Mesodermal cell (in vitro differentiated cells): Measurements from ENCODE around the gene PFDN2.
A peak's percentile ranks its signal among the peaks of the same experiment; 100 is the strongest.

ENCODE experiments used
- H3K27ac ChIP-seq: 2 replicates; pipeline ENCODE4 v1.7.0; 2013; ENCODE audit warnings: mild to moderate bottlenecking, low read depth, low read length, moderate library complexity; ENCODE audit not compliant: severe bottlenecking
- H3K36me3 ChIP-seq: 2 replicates; pipeline ENCODE4 v1.7.1; 2013; ENCODE audit warnings: mild to moderate bottlenecking, low read length, moderate library complexity; ENCODE audit not compliant: control insufficient read depth, insufficient read depth
- H3K4me1 ChIP-seq: one replicate; pipeline ENCODE4 v1.7.1; 2013; ENCODE audit warnings: mild to moderate bottlenecking, low read length; ENCODE audit not compliant: insufficient read depth, control insufficient read depth, poor library complexity, severe bottlenecking
- H3K4me3 ChIP-seq: 2 replicates; pipeline ENCODE4 v1.7.0; 2013; ENCODE audit warnings: low read length, control low read depth, mild to moderate bottlenecking; ENCODE audit not compliant: insufficient read depth, poor library complexity, severe bottlenecking; ENCODE audit errors: extremely low read depth
- H3K9me3 ChIP-seq: 2 replicates; pipeline ENCODE4 v1.7.1; 2013; ENCODE audit warnings: mild to moderate bottlenecking, low read length, moderate library complexity; ENCODE audit not compliant: control insufficient read depth
- WGBS, 2 experiments: methylation state at CpG; one replicate each; pipeline ENCODE4 v1.1.5; 2013; ENCODE audit warnings: missing lambda C conversion rate in 2 of 2; ENCODE audit not compliant: insufficient coverage in 2 of 2; 5-methylcytosine and 5-hydroxymethylcytosine counted together

Gene PFDN2

DNA sequence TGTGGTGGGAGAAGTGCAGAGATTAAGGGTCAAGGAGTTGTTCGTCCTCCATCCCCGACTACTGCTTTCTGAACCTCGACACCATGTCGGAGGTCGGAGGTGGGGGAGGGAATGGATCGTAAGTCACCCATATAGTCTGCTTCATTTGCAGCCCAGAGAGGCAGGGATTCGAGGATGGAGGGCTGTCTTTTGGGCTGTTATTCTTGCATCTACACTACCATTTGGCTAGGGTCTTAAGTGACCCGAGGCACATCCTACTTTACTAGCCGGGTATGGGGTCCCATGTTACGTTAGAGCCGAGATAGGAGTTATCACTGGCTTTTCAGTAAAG lies 42.0 kb upstream of the PFDN2 start:
- Histone ChIP-seq H3K36me3 (peaks cover 62% of the 10 kb centered on the region), H3K27ac (no peak overlapping the region)

DNA sequence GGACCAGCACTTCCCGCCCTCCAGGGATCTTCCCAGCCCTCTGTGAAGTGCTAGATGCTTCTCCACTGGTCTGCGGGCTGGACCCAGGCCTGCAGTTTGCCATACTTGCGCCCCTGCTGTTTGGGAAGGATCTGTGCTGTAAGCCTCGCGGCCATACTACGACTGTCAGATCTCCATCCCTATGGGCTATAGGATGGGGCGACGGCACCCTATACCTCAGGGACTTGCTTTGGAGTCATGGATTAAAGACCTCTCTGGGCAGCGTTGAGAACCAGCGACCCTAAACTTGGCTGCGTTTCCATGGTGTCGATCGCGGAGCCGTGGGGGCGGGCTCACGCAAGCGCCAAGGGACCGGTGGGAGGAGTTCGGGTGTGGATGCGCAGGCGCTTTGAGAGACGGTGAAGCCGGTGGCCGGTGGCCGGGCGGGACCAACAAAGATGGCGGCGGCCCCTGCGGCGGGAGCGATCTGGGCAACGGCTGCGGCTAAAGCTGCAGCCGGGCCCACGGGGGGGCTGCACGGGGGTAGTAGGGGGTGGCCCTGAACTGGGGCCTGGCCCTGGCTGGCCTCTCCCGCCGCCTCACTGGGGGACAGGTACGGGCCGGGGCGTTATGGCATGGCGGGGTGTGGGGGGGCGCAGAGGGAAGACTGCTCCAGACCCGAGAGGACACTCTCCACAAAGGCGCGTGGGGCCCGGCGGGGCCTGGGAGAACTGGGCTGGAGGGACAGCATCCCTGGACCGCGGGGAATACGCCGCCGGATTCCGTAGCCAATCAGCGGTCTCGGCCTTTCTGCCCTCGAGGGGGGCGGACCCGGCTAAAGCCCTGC lies 41.5 kb upstream of the PFDN2 start, which contains the start of gene USP21:
TSS of gene USP21 (plus strand) at position 414 of the 826 bp plus-strand sequence. CDS start 1,141 bp downstream, outside the sequence.
- peak within 1 kb of the TSS; percentile 82 for H3K4me3 ChIP-seq
- H3K4me1 ChIP-seq = peaks cover 4% of the 10 kb centered on the region
- H3K9me3 ChIP-seq = no peaks in the 10 kb centered on the region
- H3K36me3 ChIP-seq = peaks cover 62% of the 10 kb centered on the region
- WGBS, 2 experiments = 3 to 5% methylated on average over 45 to 51 of the region's 60 CpGs
- peak within 1 kb of the TSS; percentile 68 for H3K27ac ChIP-seq

More for the DNA sequence above, 42.0 kb upstream of the PFDN2 start:
- WGBS, 2 experiments = 0 to 20% methylated on average over 1 to 7 of the region's 11 CpGs
- peaks cover 4% of the 10 kb centered on the region for H3K4me1 ChIP-seq
- peak overlapping the region; percentile 82 for H3K4me3 ChIP-seq
- no peaks in the 10 kb centered on the region for H3K9me3 ChIP-seq

DNA sequence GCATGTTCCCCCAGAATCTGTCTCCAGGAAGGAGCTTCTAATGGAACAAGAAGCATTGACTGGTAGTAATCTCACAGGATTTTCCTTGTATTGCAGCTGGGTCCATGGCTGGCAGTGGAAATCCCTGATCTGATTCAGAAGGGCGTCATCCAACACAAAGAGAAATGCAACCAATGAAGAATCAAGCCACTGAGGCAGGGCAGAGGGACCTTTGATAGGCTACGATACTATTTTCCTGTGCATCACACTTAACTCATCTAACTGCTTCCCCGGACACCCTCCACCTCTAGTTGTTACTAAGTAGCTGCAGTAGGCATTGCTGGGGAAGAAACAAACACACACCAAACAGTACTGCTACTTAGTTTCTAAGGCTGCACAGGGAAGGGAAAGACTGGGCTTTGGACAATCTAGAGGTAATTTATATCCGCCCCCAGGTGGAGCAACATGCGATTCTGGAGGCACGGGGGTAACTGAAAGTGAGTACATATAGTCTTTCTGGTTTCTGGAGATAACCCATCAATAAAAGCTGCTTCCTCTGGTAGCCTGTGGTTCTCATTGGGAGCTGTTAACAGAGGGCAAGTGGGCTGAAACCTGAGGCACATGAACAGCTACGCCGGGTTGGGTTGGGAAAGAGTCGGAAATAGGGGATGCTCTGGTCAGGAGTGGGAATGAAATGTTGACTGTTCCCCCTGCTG lies 40.6 kb upstream of the PFDN2 start:
- Histone ChIP-seq H3K4me3 (peak overlapping the region; percentile 82), H3K4me1 (peaks cover 4% of the 10 kb centered on the region), H3K9me3 (no peaks in the 10 kb centered on the region), H3K27ac (peak overlapping the region; percentile 68), H3K36me3 (peaks cover 53% of the 10 kb centered on the region)
- whole genome bisulfite sequencing, 2 experiments = 82 to 96% methylated on average over 3 to 7 of the region's 9 CpGs

DNA sequence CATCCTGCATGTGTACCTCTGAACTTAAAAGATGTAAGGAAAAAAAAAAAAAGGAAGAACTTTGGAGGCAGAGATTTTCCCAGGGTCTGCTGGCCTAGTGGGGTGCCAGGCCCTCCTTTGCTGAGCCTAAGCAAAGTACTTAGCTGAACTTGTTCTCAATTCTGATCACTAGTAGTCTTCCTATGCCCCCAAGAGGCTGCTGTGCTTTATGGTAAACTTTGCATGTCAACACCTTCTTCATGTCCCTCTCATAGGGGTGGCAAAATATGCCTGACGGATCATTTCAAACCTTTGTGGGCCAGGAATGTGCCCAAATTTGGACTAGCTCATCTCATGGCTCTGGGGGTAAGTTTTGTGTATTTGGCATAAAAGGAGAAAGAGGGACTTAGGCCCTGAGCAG lies 40.0 kb upstream of the PFDN2 start:
- H3K9me3 ChIP-seq = no peaks in the 10 kb centered on the region
- no peak overlapping the region for H3K4me3 ChIP-seq
- no peak overlapping the region for H3K27ac ChIP-seq
- H3K4me1 ChIP-seq = peaks cover 4% of the 10 kb centered on the region
- peaks cover 47% of the 10 kb centered on the region for H3K36me3 ChIP-seq
- WGBS, 2 experiments = 100% methylated on average over 1 of the region's 1 CpG

DNA sequence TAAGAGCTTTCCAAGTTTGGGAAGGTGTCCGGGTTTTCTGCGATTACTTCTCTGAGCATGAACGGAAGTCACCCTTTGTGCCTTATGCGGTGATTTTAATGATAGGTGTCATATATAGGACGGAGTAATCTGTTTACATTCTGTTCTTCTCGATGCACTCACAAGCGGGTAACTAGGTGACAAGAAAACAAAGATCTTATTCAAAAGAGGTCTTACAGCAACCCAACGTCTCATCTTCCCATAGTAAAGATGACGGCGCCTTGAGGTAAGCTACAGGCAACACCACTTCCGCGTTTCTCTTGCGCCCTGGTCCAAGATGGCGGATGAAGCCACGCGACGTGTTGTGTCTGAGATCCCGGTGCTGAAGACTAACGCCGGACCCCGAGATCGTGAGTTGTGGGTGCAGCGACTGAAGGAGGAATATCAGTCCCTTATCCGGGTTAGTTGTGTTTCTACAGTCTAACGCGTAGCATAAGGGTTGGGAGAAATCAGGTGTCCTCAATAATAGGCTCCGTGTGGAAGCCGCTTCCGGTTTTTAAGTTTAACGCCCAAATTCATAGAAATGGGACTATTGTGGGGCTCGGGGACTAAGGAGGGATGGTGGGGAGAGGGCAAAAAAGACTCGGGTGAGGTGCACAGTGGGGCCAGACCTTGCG lies 36.0 kb upstream of the PFDN2 start, which contains the start of gene UFC1:
TSS of gene UFC1 (plus strand) at position 297 of the 656 bp plus-strand sequence. CDS start at position 317, 20 bp downstream.
- Histone ChIP-seq H3K36me3 (peaks cover 24% of the 10 kb centered on the region), H3K9me3 (no peaks in the 10 kb centered on the region), H3K27ac (peak within 1 kb of the TSS; percentile 95), H3K4me3 (peak within 1 kb of the TSS; percentile 73), H3K4me1 (no peaks in the 10 kb centered on the region)
- 1% methylated on average over 26 to 30 of the region's 33 CpGs for WGBS, 2 experiments

DNA sequence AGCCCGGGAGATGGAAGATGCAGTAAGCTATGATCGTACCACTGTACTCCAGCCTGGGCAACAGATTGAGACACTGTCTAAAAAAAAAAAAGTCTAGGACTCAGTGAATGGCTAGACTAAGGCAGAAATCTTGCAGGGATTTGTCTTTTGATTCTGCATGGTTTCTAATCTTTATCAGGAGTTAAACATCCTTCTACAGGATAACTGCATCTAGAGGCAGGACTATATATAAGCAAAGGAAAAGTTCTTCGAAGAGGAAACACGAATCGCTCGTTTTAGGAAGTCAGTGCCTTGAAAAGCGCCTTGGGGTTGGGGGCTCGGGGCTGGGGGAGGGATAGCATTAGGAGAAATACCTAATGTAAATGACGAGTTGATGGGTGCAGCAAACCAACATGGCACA lies 35.3 kb upstream of the PFDN2 start:
- Histone ChIP-seq H3K27ac (peak overlapping the region; percentile 36), H3K9me3 (no peaks in the 10 kb centered on the region)
- 100% methylated on average over 2 of the region's 9 CpGs for WGBS, 2 experiments

DNA sequence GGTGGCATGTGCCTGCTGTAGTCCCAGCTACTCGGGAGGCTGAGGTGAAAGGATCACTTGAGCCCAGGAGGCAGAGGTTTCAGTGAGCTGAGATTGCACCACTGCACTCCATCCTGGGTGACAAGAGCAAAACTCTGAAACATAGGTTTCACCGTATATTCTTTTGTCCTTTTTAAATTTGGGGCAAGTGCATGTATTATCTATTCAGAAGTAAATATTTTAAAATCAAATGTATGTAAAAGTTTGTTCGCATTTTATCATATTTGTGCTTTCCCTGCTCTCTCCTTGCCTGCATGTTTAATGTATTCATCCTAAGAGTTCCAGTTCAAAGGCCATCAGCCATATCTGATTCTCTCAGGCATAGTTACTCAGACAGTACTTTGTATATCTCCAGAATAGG lies 28.0 kb upstream of the PFDN2 start:
- no peak overlapping the region for H3K27ac ChIP-seq
- no peaks in the 10 kb centered on the region for H3K36me3 ChIP-seq
- no peak overlapping the region for H3K4me3 ChIP-seq
- WGBS, 2 experiments = 71 to 78% methylated on average over 1 of the region's 3 CpGs
- no peaks in the 10 kb centered on the region for H3K4me1 ChIP-seq
- no peaks in the 10 kb centered on the region for H3K9me3 ChIP-seq

More for the DNA sequence above, 35.3 kb upstream of the PFDN2 start:
- peak overlapping the region; percentile 73 for H3K4me3 ChIP-seq
- H3K4me1 ChIP-seq = no peaks in the 10 kb centered on the region
- H3K36me3 ChIP-seq = peaks cover 18% of the 10 kb centered on the region

DNA sequence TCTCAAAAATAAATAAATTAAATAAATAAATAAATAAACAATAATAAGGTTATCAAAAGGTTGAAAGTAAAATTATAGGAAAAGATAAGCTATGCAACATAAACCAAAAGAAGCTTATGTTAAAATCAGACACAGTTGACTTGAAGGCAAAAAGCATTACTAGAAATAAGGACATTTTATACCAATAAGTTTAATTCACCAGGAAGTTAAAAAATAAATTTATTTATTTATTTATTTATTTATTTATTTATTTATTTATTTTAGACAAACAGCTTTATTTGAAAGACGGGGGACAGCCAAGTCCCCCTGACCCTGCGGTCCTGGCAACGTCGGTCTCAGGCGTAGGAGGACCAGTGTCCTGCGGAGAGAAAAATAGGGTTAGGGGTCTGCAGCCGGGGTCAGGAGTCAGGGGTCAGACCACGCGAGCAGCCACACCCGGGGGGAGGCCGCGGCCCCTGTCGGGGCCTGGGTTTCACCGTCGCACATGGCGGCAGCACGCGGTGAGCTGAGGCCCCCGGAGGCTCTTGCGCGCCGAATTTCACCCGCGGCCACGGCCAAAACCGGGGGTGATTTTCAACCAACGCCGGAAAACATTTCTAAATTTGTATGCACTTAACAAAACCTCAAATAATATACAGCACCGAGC lies 23.0 kb upstream of the PFDN2 start:
- Histone ChIP-seq H3K4me1 (peaks cover 12% of the 10 kb centered on the region), H3K36me3 (peaks cover 3% of the 10 kb centered on the region), H3K9me3 (no peaks in the 10 kb centered on the region), H3K27ac (no peak overlapping the region), H3K4me3 (no peak overlapping the region)
- WGBS, 2 experiments = 95 to 96% methylated on average over 25 to 28 of the region's 29 CpGs

DNA sequence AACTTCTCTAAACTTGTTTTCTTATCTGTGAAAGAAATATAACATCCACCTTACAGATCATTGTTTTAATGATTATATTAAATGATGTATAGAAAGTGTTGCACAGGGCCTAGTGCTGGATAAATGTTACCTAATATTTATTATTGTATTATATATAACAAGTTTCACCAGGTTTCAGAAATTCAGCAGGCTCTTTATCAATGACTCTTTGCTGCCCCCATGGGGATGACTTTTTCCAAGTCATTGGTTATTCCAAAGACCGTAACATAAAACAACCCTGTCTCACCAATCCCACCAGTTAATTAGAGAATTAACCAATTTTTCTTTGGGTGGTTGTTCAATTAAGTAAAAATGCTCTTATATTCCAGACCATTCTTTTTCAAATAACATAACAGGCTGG lies 21.9 kb upstream of the PFDN2 start:
- no peak overlapping the region for H3K27ac ChIP-seq
- no peak overlapping the region for H3K4me3 ChIP-seq
- H3K9me3 ChIP-seq = no peaks in the 10 kb centered on the region
- WGBS, 2 experiments = no CpG with 5 or more reads among the region's 1 CpG
- H3K4me1 ChIP-seq = peaks cover 12% of the 10 kb centered on the region
- peaks cover 9% of the 10 kb centered on the region for H3K36me3 ChIP-seq

DNA sequence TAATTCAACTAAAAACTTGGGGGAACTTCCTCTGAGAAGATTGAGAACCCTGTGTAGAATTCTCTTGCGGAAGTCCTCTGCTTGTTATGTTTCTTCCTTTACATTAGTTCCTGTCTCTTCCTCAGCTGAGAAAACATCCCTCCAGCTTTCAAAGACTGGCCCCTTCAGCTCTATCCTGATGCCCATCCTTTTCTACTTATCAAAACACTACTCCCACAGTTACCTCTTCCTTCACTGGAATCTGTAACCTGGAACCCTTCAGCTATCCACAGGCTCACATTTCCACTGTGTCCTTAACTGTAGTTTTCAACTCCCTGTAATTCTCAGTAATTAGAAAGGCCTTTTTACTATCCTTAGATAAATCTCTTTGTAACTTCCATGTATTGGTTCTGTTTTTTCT lies 20.6 kb upstream of the PFDN2 start:
- Histone ChIP-seq H3K4me3 (no peak overlapping the region), H3K9me3 (no peaks in the 10 kb centered on the region), H3K4me1 (peaks cover 12% of the 10 kb centered on the region), H3K27ac (no peak overlapping the region), H3K36me3 (peaks cover 9% of the 10 kb centered on the region)
- 88 to 100% methylated on average over 1 of the region's 1 CpG for WGBS, 2 experiments
